Hepatocyte (in vitro differentiated cells): Measurements from ENCODE around the gene SRPRB.

Source experiments
- CTCF ChIP-seq: fragments of 200-600 bp; sonication (generic); IDR thresholded peaks from 2 replicates; pipeline ENCODE4 v1.5.1; 2016; ENCODE audit warnings: antibody characterized with exemption, mild to moderate bottlenecking; ENCODE audit not compliant: poor library complexity
- EZH2 ChIP-seq: fragments of 200-600 bp; sonication (generic); IDR thresholded peaks from 2 replicates; pipeline ENCODE4 v1.6.1; 2016; ENCODE audit warnings: antibody characterized with exemption, mild to moderate bottlenecking, borderline replicate concordance
- EZH2phosphoT487 ChIP-seq: fragments of 200-600 bp; sonication (generic); IDR thresholded peaks from one replicate; pipeline ENCODE4 v1.6.1; 2018; ENCODE audit warnings: antibody characterized with exemption, mild to moderate bottlenecking, low read depth, moderate library complexity; ENCODE audit not compliant: unreplicated experiment, severe bottlenecking

DNA sequence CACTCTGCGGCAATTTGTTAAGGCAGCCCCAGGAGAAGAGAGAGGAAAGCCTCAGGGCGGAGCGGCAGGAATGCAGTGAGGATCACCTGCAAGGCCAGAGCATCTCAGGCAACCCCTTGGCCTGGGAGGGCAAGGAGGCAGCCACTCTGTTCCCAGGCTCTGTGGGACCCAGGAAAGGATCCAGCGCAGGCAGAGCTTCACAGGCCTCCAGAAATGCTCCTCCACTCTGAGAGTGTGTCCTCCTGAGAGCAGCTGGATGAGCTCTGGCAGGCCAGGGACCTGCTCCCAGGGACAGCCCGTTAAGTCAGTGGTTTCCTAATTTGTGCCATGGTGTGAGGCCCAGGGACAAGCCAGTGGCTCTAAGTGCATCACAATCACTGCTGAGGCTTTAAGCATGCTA lies 54.9 kb downstream of the SRPRB start:
- TF ChIP-seq CTCF (no peak), EZH2 (no peak), EZH2phosphoT487 (no peak)
